ENCODE measurements around the gene KRT86.
A peak's percentile ranks its signal among the peaks of the same experiment; 100 is the strongest.

The KRT86 gene

GRCh38 chr12:52274521-52275120 is at the start of gene KRT86:
TSS of gene KRT86 (plus strand) at chr12:52274645. CDS start at chr12:52301917, 27,272 bp downstream.
- DNase-seq = no peak

DNA sequence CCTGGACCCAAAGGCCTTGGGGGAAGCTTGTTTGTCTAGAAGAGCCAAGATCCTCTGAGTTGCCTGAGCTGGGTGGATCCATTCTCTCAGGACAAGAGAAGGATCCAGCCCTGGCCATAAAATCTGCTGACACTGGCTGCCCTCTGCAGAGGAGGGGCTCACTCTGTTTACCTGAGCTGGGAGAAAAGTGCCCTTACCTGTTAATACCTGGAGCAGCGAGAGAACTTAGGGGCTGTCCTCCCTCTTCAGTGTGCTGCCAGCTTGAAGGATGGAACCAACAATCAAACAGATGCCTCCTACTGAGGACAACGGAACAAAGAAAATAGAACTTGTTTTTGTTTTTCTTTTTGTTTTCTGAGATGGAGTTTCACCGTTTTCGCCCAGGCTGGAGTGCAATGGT is 48.7 kb upstream of the KRT86 start:
- no peak for DNase-seq

GRCh38 chr12:52226446-52226845 is 48.0 kb upstream of the KRT86 start:
- DNase-seq = no peak

- DNase-seq = no peak
Measured at GRCh38 chr12:52227606-52228166, 46.8 kb upstream of the KRT86 start.

- no peak for DNase-seq
Measured at GRCh38 chr12:52228366-52228765, 46.1 kb upstream of the KRT86 start.

- no peak for DNase-seq
Measured at GRCh38 chr12:52228931-52229330, 45.5 kb upstream of the KRT86 start.

DNA sequence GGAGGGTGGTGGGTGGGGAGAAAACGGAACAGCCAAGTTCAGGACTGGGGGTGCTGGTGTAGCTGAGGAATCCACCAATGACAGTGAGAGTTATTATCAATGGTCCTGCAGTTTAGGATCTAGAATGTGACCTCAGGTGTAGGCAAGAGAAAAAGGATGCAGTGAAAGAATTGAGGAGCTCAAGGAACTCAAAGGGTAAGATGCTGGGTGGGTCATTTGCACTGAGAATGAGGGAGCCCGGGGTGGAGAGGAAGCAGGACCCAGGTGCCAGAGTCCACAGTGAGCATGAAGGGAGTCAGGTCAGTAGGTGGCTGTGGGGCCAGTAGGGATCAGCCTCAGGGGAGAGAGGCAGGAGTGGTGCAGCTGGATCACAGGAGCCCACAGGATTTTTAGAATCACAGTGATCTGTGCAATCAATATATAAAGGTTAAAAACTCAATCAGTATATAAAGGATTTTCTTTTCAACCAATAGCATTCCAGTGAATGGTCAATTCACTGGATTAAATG is 44.6 kb upstream of the KRT86 start:
- no peak for DNase-seq

DNA sequence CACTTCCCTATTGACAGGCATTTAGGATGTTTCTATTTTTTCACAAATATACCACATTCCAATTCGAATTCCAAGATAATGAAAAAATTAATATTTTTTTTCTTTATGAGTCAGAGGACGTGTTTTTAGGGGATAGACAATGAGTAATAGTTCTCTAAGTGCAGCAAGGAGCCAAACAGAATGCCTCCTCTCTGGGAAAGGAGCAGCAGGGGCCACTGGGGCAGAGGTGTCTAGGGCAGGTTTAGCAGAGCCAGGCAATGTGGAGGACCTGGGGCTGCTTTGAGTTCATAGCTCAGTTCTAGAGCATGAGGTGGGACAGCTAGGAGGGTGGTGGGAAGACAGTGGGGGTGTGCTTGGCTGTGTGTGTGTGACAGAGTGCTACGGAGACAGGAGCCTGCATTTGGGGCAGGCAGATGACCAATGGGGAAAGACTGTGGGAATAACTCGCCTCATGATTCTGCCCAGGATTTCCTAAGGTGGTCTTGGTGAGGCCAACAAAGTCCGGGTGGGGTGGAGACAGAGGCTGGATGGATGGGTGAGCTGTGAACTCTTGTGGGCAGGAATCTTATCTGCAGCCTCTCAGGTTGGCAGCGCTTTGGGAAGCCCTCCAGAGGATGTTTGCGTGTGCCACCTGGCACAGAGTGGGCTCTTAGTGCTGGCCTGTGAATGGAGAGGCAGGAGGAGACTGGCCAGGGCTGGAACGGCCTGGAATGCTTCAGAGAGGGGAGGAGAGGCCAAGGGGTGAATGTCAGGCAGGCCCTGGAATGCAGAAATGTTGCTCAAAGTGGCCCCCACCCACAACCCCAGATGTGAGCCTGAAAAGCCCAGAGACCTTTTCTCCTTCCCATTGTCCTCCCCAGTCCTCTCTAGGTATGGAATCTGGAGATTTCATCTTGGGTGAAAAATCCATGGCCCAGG is 43.8 kb upstream of the KRT86 start:
- peak; percentile 20 for DNase-seq

DNA sequence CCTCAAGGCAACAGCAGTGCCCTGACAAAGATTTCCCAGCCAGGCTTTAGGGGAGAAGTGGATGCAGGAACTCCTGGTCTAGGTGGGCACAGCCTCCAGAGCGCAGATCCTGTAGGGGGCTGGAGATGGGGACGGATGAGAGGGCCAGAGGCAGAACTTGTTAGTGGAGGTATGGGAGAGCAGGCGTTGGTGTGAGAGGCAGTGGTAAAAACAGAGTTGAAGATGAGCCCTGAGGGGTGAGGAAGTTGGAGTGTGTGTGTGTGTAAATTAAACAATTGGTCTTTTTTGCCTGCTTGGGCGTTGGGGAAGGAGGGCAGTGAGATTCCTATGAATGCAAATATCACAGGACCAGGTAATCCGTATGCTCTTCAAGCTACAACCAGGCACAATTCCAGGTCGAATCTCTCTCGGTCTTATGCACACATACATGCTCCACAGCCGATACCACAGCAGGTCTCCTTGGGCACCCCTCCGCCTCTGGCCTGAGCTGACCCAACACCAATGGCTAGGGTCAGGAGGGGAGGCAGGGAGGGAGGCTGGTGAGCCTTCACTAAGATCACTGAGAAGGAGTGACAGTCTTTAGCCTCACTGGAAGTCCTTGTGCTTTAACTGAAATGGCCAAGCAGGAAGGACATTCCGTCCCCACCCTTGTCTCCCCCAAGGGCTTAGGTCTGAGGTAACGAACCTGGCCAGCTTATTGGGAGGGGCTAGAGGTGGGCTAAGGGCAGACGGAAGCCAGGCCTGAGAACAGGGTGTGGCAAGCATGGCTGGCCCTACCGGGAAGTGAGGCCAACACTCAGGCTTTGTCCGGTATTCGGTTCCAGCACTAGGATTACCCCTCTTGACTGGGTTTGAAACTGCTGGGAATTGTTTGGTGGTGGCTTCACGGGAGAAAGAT is 42.9 kb upstream of the KRT86 start:
- DNase-seq = no peak

DNA sequence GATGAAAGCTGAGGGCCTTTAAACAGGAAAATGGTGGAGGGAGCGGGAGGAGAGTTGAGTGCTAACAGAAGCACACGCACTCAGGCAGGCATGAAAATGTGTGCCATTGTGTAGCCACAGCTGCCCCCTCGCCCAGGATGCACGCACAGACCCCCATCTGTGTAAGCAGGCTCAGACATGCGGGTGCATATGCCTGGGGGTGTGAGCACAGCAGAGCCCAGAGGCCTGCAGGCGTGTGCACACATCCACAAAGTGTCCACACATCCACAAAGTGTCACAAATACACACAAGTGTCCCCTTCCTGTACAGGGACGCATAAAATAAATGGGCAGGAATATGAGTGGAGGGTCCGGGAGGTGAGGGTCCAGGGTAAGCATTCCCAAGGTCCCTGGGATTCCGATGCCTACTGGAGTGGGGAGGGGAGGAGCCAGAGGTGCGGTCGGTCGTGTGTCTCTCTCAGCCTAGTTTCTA is 42.2 kb upstream of the KRT86 start:
- no peak for DNase-seq

DNA sequence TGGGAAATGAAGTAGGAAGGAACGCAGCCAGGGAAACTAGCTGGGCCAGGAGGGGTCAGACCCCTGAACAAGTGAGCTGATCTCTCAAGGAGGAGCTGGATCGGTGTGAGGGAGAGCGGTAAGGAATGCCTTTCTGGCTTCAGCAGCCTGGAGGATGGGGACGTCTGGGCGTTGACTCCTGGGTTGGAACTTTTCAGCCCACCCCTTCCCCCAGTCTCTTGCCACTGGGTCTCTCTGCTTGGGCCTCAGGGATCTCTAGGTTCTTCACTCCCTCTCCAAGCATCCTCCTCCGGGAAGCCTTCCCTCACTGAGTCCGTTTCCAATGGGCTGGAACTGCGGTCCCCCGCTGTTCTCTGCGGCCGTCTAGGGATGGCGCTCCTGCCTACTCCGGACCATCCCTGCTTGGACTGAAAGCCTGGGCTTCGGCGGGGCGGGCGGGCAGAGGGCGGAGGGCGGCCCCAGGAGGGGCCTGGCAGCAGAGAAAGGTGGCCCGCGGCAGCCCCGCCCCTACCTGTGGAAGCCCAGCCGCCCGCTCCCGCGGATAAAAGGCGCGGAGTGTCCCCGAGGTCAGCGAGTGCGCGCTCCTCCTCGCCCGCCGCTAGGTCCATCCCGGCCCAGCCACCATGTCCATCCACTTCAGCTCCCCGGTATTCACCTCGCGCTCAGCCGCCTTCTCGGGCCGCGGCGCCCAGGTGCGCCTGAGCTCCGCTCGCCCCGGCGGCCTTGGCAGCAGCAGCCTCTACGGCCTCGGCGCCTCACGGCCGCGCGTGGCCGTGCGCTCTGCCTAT is 41.6 kb upstream of the KRT86 start, which contains the start of gene KRT7:
Gene KRT7, plus strand, starts transcription at position 570 of the 788 bp plus-strand sequence. Its CDS starts 54 bp downstream, at position 624.
- DNase-seq = no peak

- no peak for DNase-seq
Measured at GRCh38 chr12:52233462-52234207, 40.8 kb upstream of the KRT86 start.

GRCh38 chr12:52234223-52234810 is 40.1 kb upstream of the KRT86 start:
- no peak for DNase-seq

GRCh38 chr12:52235001-52235764 is 39.3 kb upstream of the KRT86 start:
- no peak for DNase-seq

DNA sequence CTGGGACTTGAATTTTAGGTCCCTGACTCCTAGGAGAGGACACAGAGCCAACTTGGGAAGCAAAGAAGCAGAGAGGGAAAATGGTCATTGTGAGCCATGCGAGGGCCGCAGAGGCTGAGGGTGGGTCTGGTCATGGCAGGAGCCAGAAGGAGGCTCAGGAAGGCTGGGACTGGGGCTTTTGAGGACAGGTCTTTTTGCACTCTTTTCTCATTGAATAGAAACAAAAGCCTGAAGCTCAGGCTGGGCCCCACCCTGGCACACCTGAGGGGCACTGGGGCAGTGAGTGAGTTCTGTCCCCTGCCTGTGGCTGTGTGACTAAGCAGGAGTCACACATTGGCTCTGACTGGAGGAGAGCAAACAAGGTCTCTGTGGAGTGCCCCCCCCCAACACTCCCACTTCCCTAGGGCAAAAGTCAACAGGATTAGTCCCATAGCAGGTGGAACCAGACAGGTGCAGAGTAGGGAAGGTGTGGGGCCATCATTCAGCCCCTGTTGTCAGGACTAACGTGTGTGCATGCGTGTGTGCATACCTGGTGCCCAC is 38.6 kb upstream of the KRT86 start:
- DNase-seq = peak; percentile 89

- no peak for DNase-seq
Measured at GRCh38 chr12:52236386-52237050, 37.9 kb upstream of the KRT86 start.

DNA sequence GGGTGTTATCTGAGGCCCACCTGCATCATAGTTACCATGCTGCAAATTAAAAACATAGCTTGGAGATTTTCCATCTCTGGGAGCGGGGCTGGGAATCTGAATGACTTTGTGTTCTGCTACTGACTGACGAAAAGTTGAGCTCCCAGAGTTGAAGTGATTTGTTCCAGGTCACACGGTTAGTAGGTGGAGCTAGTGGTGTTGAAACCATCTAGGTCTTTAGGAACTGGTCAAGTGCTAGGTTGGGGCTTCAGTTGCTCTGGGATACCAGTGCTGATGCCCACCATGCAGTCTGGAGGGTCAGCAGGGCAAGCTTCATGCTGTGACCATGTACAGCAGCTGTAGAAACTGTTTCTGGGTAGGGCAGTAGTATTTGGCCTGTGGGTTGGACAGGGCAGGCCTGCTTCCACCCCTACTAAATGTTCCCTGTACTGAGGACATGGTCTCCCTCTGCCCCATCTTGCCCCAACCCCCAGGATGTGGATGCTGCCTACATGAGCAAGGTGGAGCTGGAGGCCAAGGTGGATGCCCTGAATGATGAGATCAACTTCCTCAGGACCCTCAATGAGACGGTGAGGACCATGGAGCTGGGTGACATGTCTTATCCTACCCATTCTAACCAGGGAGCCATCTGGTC is 36.1 kb upstream of the KRT86 start:
- DNase-seq = no peak
